Neural cell (in vitro differentiated cells): ENCODE measurements around the gene OR2J1.

Source experiments
- CTCF ChIP-seq: fragments of 450-650 bp; IDR thresholded peaks from 2 replicates; pipeline ENCODE4 v1.5.1; 2014; ENCODE audit warnings: antibody characterized with exemption, mild to moderate bottlenecking, moderate library complexity; ENCODE audit not compliant: poor library complexity, severe bottlenecking
- MXI1 ChIP-seq: fragments of 450-650 bp; conservative IDR thresholded peaks from 2 replicates; pipeline ENCODE4 v1.6.1; 2014; ENCODE audit warnings: antibody characterized with exemption, mild to moderate bottlenecking; ENCODE audit not compliant: poor library complexity, severe bottlenecking
- SMC3 ChIP-seq: fragments of 450-650 bp; conservative IDR thresholded peaks from 2 replicates; pipeline ENCODE4 v1.6.1; 2014; ENCODE audit warnings: antibody characterized with exemption, mild to moderate bottlenecking, moderate library complexity; ENCODE audit not compliant: poor library complexity
- TAF1 ChIP-seq: IDR thresholded peaks from 2 replicates; pipeline ENCODE4 v1.6.1; 2012; ENCODE audit warnings: low read depth

- no peak for TF ChIP-seq CTCF
- TF ChIP-seq MXI1 = no peak
- no peak for TF ChIP-seq TAF1
- TF ChIP-seq SMC3 = no peak
These were observed 43.0 kb downstream of the OR2J1 start for GRCh38 chr6:29142309-29142708.
